T-cell (primary cell): Measurements from ENCODE around the gene VPS26B. TPM values are rescaled to one million over a fixed set of nuclear protein-coding genes. Genes with fewer than 3 reads are reported as not detected.

Source experiments
- ATAC-seq, 4 experiments: fragments of 200-7000 bp in 3 of 4; fragments of 150-1000 bp in 1 of 4; cut with Tn5 transposase; replicated peaks in 1 of 4; 1 replicate in 3 of 4; 2 replicates in 1 of 4; pipeline ENCODE4 v1.10.0; 2021; ENCODE audit warnings: moderate library complexity in 3 of 4, mild to moderate bottlenecking in 2 of 4, moderate number of reproducible peaks in 1 of 4
- CTCF ChIA-PET, 2 donors: fragments of 300-600 bp; sonication (Branson Sonifier 250); formaldehyde crosslinking; loops; one replicate each; lab custom pipeline; 2022; ENCODE audit warnings: antibody characterized with exemption in 2 of 2; lab: Charles Lee
- POLR2A ChIA-PET, 2 donors: fragments of 300-600 bp; sonication (Branson Sonifier 250); formaldehyde crosslinking; loops; one replicate each; lab custom pipeline; 2022; ENCODE audit warnings: antibody characterized with exemption in 2 of 2; lab: Charles Lee
- DNase-seq, 35 experiments: peaks; one replicate each; pipeline versions ENCODE4 v3.0.0 to v3.0.0-alpha.2; 2013 to 2023
- H3K27ac ChIP-seq: one replicate; pipeline ENCODE4 v1.5.1; 2013; ENCODE audit warnings: low read length
- H3K27me3 ChIP-seq, 2 experiments: replicated peaks in 1 of 2; 1 replicate in 1 of 2; 2 replicates in 1 of 2; pipeline versions ENCODE4 v1.6.1 to v1.7.0; 2013; ENCODE audit warnings: low read length in 1 of 2, mixed read lengths in 1 of 2; ENCODE audit not compliant: control insufficient read depth in 2 of 2, insufficient read depth in 2 of 2; ENCODE audit errors: extremely low read depth in 1 of 2
- H3K36me3 ChIP-seq, 2 donors: 1 replicate in 1 of 2; 2 replicates in 1 of 2; pipeline versions ENCODE4 v1.6.1 to v1.7.0; 2013; ENCODE audit warnings: low read length in 1 of 2; ENCODE audit not compliant: control insufficient read depth in 2 of 2, insufficient read depth in 1 of 2; ENCODE audit errors: extremely low read depth in 1 of 2
- H3K4me1 ChIP-seq, 2 experiments: 1 replicate in 1 of 2; 2 replicates in 1 of 2; pipeline versions ENCODE4 v1.6.1 to v1.7.0; 2013; ENCODE audit warnings: low read length in 2 of 2, mixed read lengths in 1 of 2; ENCODE audit not compliant: insufficient read depth in 2 of 2, control insufficient read depth in 1 of 2; ENCODE audit errors: extremely low read depth in 1 of 2
- H3K4me3 ChIP-seq, 2 donors: 1 replicate in 1 of 2; 2 replicates in 1 of 2; pipeline versions ENCODE4 v1.5.1 to v1.7.0; 2013; ENCODE audit warnings: mild to moderate bottlenecking in 2 of 2, low read length in 1 of 2, moderate library complexity in 1 of 2; ENCODE audit not compliant: control insufficient read depth in 1 of 2; ENCODE audit errors: extremely low read depth in 1 of 2
- H3K9me3 ChIP-seq: 2 replicates; pipeline ENCODE4 v1.7.0; 2013
- H3K27ac Mint-ChIP-seq, 2 donors: one replicate each; pipeline ENCODE4 v1.8.0; 2020 to 2021; ENCODE audit warnings: mild to moderate bottlenecking in 2 of 2, mixed read lengths in 2 of 2
- H3K27me3 Mint-ChIP-seq, 2 donors: one replicate each; pipeline ENCODE4 v1.8.0; 2021 to 2022; ENCODE audit warnings: mixed read lengths in 2 of 2
- H3K36me3 Mint-ChIP-seq: one replicate; pipeline ENCODE4 v1.8.0; 2021; ENCODE audit warnings: mixed read lengths
- H3K4me1 Mint-ChIP-seq, 3 donors: one replicate each; pipeline ENCODE4 v1.8.0; 2020 to 2022; ENCODE audit warnings: mixed read lengths in 3 of 3, mild to moderate bottlenecking in 1 of 3
- H3K4me3 Mint-ChIP-seq, 3 donors: one replicate each; pipeline ENCODE4 v1.8.0; 2020 to 2022; ENCODE audit warnings: mild to moderate bottlenecking in 3 of 3, mixed read lengths in 3 of 3, moderate library complexity in 3 of 3
- H3K9me3 Mint-ChIP-seq, 3 donors: one replicate each; pipeline ENCODE4 v1.8.0; 2020 to 2022; ENCODE audit warnings: mixed read lengths in 3 of 3
- WGBS: methylation state at CpG from one replicate; pipeline ENCODE4 v1.1.5; 2013; ENCODE audit warnings: missing lambda C conversion rate; ENCODE audit not compliant: insufficient coverage; 5-methylcytosine and 5-hydroxymethylcytosine counted together
- total RNA-seq, 35 experiments: library from RNA in 6 of 35; stranded (reverse) in 6 of 35; fragments of 120-200 nt in 1 of 35; gene quantifications; one replicate each; pipeline versions ENCODE4 v1.2.1 to v1.2.4 and lab custom pipeline; 2013 to 2026

The VPS26B gene
- total RNA-seq, 5 donors from 2014 or later (not counting 1 experiment from before 2014, with no cell fraction given) = 60.3 to 65.1 (median 62.7) TPM

DNA sequence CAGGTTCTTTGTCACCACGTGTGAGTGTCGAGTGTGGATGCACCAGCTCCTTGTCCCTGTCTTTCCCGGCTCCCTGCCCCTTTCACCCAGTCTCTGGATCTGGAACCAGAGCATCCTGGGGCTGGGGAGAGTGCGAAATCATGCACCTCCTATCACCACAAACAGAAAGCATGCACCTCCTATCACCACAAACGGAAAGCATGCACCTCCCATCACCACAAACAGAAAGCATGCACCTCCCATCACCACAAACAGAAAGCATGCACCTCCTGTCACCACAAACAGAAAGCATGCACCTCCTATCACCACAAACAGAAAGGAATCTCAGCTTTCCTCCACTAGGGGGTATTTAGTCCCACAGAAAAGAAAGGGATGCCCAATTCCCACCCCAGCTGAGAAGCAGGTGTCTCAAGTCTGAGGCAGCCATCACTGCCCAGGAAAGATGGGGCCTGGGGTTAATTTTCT is 45.8 kb downstream of the VPS26B start:
- Histone ChIP-seq H3K36me3 (no peaks in the 10 kb centered on the region), H3K27me3 (no peaks in the 10 kb centered on the region), H3K4me1 (peaks cover 16 to 31% of the 10 kb centered on the region in 2 experiments), H3K9me3 (no peaks in the 10 kb centered on the region), H3K4me3 (no peak overlapping the region), H3K27ac (no peak overlapping the region)
- ATAC-seq (peak; percentile 48 to 76 (median 57)), DNase-seq (peak in 10 of 35 experiments; percentile 2 to 62 (median 20))
- peaks cover 49 to 53% (median 52%) of the 10 kb centered on the region in 3 donors for H3K4me1 Mint-ChIP-seq
- CTCF ChIA-PET = no interaction called here
- no peaks in the 10 kb centered on the region for H3K27me3 Mint-ChIP-seq
- H3K4me3 Mint-ChIP-seq = peak overlapping the region; percentile 2 to 42 (median 10)
- 10% methylated on average over 2 of the region's 5 CpGs for WGBS
- H3K9me3 Mint-ChIP-seq = no peaks in the 10 kb centered on the region
- H3K36me3 Mint-ChIP-seq = peaks cover 2% of the 10 kb centered on the region
- POLR2A ChIA-PET = no interaction called here
- H3K27ac Mint-ChIP-seq = peak overlapping the region; percentile 68 to 69

- Histone ChIP-seq H3K4me1 (peaks cover 17 to 34% of the 10 kb centered on the region in 2 experiments), H3K36me3 (no peaks in the 10 kb centered on the region), H3K4me3 (no peak overlapping the region), H3K27me3 (peaks cover 0 to 8% of the 10 kb centered on the region in 2 experiments), H3K9me3 (no peaks in the 10 kb centered on the region), H3K27ac (no peak overlapping the region)
- POLR2A ChIA-PET = no interaction called here
- ATAC-seq = no peak
- Mint-ChIP-seq H3K27ac (no peak overlapping the region), H3K27me3 (peaks cover 0 to 4% of the 10 kb centered on the region in 2 donors), H3K36me3 (peaks cover 2% of the 10 kb centered on the region), H3K9me3 (no peaks in the 10 kb centered on the region), H3K4me3 (no peak overlapping the region), H3K4me1 (peaks cover 54 to 59% (median 58%) of the 10 kb centered on the region in 3 donors)
- CTCF ChIA-PET = interaction anchor here in 1 of 2 donors (0.6 kb wide), 1 partner anchor 8 kb away, joined by 5 read pairs; no protein-coding TSS in a partner anchor
- WGBS = no CpG with 5 or more reads among the region's 4 CpGs
- DNase-seq = no peak
Measured at GRCh38 chr11:134271978-134272377, 47.5 kb downstream of the VPS26B start.

- H3K9me3 Mint-ChIP-seq = no peaks in the 10 kb centered on the region
- ChIA-PET CTCF (interaction anchor here in 1 of 2 donors (1.9 kb wide), 1 partner anchor 18 kb away, joined by 7 read pairs; the partner anchor contains the start of gene ACAD8), POLR2A (interaction anchor here (1.2 kb wide), 2 partner anchors 48 kb away, joined by 3 to 4 read pairs; partner anchors contain the start of gene VPS26B (in 2 of the 2))
- peaks cover 56 to 64% (median 61%) of the 10 kb centered on the region in 3 donors for H3K4me1 Mint-ChIP-seq
- H3K27ac Mint-ChIP-seq = peak overlapping the region in 1 of 2 donors; percentile 1
- H3K36me3 Mint-ChIP-seq = peaks cover 2% of the 10 kb centered on the region
- ATAC-seq (no peak), DNase-seq (peak in 1 of 35 experiments; percentile 3)
- Histone ChIP-seq H3K27me3 (peaks cover 3 to 14% of the 10 kb centered on the region in 2 experiments), H3K9me3 (no peaks in the 10 kb centered on the region), H3K4me3 (no peak overlapping the region), H3K36me3 (no peaks in the 10 kb centered on the region), H3K4me1 (peaks cover 17 to 37% of the 10 kb centered on the region in 2 experiments), H3K27ac (no peak overlapping the region)
- H3K27me3 Mint-ChIP-seq = peaks cover 3 to 9% of the 10 kb centered on the region in 2 donors
- WGBS = 80% methylated on average over 9 of the region's 18 CpGs
- H3K4me3 Mint-ChIP-seq = peak overlapping the region in 1 of 3 donors; percentile 14
Measured at GRCh38 chr11:134272381-134273316, 48.2 kb downstream of the VPS26B start.

GRCh38 chr11:134273317-134273712 is 48.8 kb downstream of the VPS26B start:
- no peak for ATAC-seq
- Mint-ChIP-seq H3K27ac (peak overlapping the region in 1 of 2 donors; percentile 39), H3K9me3 (no peaks in the 10 kb centered on the region), H3K36me3 (peaks cover 2% of the 10 kb centered on the region), H3K4me1 (peaks cover 56 to 61% (median 59%) of the 10 kb centered on the region in 3 donors), H3K4me3 (peak overlapping the region in 1 of 3 donors; percentile 93), H3K27me3 (peaks cover 3 to 9% of the 10 kb centered on the region in 2 donors)
- H3K36me3 ChIP-seq = no peaks in the 10 kb centered on the region
- peaks cover 5 to 17% of the 10 kb centered on the region in 2 experiments for H3K27me3 ChIP-seq
- H3K9me3 ChIP-seq = no peaks in the 10 kb centered on the region
- no peak overlapping the region for H3K27ac ChIP-seq
- ChIA-PET CTCF (interaction anchor here (1.3 to 1.9 kb wide), 2 partner anchors 11 to 19 kb away, joined by 4 to 7 read pairs; partner anchors contain the start of gene ACAD8 (in 1 of the 2)), POLR2A (interaction anchor here (1.2 kb wide), 2 partner anchors 48 kb away, joined by 3 to 4 read pairs; partner anchors contain the start of gene VPS26B (in 2 of the 2))
- no peak overlapping the region for H3K4me3 ChIP-seq
- no peak for DNase-seq
- H3K4me1 ChIP-seq = peaks cover 17 to 37% of the 10 kb centered on the region in 2 experiments
- no CpG with 5 or more reads among the region's 3 CpGs for WGBS

DNA sequence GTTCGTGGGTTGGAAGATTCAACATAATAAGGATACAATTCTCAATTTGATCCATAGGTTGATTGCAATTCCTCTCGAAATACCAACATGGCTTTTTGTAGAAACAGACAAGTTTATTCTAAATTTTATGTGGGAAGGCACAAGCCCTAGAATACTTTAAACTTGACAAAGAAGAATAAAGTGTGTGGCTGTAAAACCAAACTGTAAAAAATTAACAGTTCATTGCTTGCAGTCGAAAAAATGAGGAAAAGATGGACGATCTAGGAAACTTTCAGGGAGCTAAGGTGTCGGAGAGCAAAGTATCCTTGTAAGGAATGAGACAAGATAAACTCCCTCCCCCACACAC is 50.7 kb downstream of the VPS26B start:
- peaks cover 2% of the 10 kb centered on the region for H3K36me3 Mint-ChIP-seq
- ChIA-PET POLR2A (interaction anchor here in 1 of 2 donors (0.8 kb wide), 1 partner anchor 51 kb away, joined by 6 read pairs; the partner anchor contains the start of gene NCAPD3), CTCF (interaction anchor here (0.6 to 1.9 kb wide), 7 partner anchors 9 to 21 kb away, joined by 3 to 7 read pairs (median 4); partner anchors contain the start of gene ACAD8 (in 1 of the 2))
- peaks cover 3 to 10% of the 10 kb centered on the region in 2 donors for H3K27me3 Mint-ChIP-seq
- H3K4me1 Mint-ChIP-seq = peaks cover 54 to 56% (median 56%) of the 10 kb centered on the region in 3 donors
- ATAC-seq (no peak), DNase-seq (no peak)
- H3K4me3 ChIP-seq = peak overlapping the region; percentile 86 to 98
- peaks cover 0 to 4% (median 0%) of the 10 kb centered on the region in 3 donors for H3K9me3 Mint-ChIP-seq
- no peaks in the 10 kb centered on the region for H3K9me3 ChIP-seq
- peaks cover 5 to 17% of the 10 kb centered on the region in 2 experiments for H3K27me3 ChIP-seq
- peaks cover 17 to 30% of the 10 kb centered on the region in 2 experiments for H3K4me1 ChIP-seq
- peak overlapping the region; percentile 83 to 84 for H3K27ac Mint-ChIP-seq
- H3K27ac ChIP-seq = no peak overlapping the region
- H3K4me3 Mint-ChIP-seq = peak overlapping the region; percentile 93 to 95 (median 94)
- no peaks in the 10 kb centered on the region for H3K36me3 ChIP-seq
- no CpG with 5 or more reads among the region's 5 CpGs for WGBS
